GM19035 (cell line): Measurements from ENCODE around the gene LHX5.

Source experiments
- ATAC-seq: cut with Tn5 transposase; IDR thresholded peaks from one replicate; pipeline ENCODE4 v1.9.1; 2021; ENCODE audit not compliant: unreplicated experiment

Gene LHX5

GRCh38 chr12:113478351-113479011 is 6.8 kb upstream of the LHX5 start:
- ATAC-seq = no peak

DNA sequence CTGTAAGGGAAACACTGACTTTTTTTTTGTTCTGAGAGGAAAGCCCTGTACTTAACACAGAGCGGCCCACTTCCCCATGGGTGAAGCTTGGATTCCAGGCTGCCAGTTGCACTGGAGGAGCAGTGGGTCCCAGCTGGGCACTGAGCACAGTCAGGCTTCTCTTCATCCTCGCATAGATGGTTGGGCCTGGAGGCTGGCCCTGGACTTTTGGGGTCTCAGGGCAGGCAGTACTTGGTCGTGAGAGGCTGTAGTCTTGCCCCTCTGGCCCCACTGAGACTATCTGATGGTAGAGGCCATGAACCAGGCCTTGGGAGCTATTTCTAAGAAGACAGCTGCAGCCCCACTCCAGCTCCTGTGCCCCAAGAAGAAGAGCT is 6.2 kb upstream of the LHX5 start:
- no peak for ATAC-seq

- ATAC-seq = no peak
Observed at GRCh38 chr12:113477171-113477841, 5.6 kb upstream of the LHX5 start.

- no peak for ATAC-seq
Observed at GRCh38 chr12:113476176-113476986, 4.7 kb upstream of the LHX5 start.

DNA sequence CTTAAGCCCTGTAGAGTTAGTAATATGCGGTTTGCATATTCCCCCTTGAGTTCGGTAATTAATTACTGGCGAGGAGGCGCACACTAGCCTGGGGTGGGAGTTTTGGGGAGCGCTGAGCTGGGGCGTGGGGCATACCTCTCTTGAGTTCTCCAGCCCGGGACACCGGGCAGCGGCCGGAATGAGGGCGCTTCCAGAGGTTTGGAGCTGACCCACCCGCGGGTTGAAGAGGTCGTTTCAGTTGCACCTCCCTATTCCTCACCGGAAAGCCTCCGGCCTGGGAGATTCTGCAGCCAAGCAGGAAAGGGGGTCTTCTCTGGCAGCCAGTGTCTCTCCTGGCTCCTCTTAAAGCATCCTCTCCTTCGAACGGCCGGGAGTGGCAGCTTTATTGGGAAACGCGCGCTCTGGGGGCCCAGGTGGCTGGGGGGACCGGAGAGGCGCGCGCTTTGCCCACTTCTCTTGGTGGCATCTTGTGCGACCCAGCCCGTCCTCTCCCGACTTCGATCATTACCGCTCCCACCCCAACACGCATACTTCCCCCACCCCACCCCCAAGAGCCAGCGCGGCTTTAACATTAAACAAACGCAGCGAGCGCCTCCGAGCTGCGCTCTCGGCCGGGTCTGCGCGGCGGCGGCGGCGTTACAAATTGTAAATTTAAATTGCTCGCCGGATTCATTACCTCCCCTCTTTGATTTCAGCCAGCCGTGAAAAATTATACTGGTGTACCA is 3.9 kb upstream of the LHX5 start:
- ATAC-seq = no peak

GRCh38 chr12:113474635-113475436 is 3.2 kb upstream of the LHX5 start:
- no peak for ATAC-seq

DNA sequence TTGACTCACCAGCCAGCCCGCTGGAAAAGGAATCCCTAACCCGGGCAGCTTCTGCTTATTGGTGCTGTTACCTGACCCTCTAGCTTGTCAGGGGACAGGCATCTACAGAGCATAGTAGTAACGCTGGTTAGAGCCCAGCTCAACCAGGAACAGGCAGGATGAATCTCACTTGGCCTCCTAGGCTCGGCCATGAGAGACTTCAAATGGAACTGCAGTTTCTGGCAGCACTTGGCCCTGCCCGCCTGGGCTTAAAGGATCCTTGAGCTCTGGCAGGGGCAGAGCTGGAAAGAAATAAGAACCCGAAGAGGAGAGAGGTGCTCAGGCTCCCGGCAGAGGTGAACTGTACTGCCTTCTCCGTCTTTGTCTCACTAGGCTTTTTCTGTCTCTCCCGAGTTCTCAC is 2.3 kb upstream of the LHX5 start:
- ATAC-seq = no peak

DNA sequence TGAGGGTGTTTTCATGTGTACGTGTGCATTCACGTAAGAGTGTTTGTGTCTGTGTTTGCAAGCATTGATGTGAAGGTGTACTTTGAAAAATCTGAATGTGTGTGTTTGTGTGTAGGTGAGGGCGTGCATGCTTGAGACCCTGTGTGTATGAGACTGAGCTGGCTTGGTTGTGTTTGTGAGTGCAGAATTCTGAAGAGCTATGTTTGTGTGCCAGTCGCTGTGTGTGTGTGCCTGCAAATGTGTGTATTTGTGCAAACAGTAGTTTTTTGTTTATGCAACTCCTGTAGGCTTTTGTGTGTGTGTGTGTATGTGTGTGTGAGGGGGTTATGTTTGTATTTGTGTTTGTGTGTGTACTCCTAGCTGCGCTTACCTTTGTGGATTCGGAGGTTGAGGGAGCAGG is 1.7 kb upstream of the LHX5 start:
- no peak for ATAC-seq

DNA sequence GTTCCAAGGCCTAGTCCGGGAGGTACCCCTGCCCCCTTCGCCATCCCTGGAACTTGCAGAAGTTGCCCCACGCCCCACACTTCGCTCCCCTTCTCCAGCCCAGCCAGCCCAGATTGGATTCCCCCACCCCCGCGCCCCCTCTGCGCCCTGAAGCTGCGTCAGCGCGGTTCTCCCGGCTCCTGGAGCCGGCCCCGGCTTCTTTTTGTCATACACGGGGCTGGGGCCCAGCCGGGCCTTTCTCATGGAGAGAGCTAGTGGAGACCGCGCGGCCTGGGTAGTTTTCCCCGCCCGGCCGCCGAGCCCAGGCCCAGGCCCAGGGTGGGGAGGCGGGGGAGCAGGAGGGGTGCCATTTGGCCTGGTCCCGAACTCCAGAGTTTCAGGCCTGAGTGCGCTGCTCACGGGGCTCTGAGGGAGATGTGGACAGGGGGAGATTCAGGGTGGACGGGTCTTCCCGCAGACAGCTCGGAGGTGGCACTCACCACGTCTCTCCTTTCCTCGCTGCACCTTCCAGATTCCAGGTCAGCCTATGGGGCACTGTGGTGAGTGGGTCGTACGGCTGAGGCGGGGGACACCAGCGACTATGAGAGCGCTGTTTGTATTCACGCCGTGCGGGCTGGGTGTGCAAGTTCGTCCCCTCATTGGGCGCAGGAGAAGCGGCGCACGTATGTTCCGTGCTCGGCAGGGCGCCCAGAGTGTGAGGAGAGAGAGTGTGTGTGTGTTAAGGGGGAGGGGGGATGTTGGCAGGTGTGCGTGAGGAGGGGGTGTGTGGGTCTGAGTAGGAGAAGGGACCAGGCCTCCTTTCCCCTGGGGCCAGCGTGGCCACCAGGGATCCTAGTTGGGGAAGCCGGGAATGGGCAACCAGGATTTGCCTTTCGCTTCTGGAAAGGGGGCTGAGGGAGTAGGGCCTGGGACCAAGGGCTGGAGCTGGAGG is 785 bp upstream of the LHX5 start:
- ATAC-seq = no peak

GRCh38 chr12:113470871-113471618 is 626 bp downstream of the LHX5 start:
- ATAC-seq = no peak

DNA sequence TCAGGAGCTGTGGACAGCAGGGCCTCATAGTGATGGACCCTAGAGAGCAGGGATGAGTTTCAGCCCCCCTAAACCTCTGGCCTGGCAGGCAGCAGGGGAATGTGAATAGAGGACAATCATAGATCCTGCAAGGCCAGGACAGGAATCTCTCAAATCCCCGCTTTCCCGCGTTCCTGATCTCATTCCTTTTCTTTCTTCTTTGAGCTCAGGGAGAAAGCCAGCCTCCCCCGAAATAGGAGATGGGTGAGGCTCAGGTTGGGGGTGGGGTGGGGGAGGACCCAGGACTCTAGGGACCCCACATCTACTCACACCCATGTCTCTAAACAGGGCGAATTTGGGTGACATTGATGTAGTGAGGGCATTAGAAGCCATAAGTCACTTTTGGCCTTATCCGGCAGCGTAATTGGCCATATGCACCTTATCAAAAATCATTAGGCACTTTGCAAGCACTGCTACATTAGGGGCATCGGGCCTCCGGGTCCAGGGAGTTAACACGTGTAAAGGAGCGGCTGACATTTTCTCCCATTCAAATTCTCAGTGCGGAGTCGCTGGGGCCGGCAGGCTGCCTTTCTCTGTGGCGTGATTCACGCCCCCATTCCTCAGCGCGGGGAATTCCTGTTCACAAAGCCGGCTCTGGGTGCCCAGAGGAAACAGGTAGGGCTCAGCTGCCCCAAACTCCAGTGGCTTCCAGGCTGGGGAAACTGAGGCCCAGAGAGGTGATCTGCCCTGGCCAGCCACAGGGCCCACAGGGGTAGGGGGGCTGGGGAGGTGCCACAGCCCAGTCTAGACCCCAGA is 1.5 kb downstream of the LHX5 start:
- no peak for ATAC-seq

DNA sequence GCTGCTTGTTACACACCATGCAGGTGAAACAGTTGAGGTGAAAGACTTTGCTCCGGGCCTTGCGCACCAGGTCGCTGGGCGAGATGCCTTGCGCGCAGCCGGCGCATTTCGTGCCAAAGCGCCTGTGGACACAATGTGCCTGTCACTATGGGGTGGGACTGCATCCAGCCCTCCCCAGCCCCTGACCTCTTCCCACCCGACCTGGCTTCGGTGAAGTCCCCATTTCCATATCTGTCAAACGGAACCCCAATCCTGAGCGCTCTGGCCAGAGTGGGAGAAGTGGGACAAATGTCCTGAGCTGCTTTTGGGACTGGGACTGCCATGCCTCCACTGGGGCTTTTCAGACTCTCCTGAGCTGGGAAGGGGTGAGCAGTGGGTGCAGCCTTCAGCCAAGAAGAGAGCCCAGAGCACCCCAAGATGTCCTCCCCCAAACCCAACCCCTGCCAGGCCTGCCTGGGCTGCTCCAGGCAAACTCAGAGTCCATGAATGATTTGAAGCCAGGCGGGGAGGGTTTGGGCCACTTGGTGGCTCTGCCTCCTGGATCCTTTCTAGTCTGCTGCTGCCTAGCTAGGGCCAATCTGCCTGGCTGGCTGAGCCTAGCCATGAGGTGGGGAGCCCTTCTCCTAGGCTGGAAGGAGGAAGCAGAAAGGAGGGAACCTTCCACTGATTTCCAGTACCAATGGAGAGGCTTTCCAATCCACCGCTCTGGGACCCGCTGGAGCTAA is 2.3 kb downstream of the LHX5 start:
- ATAC-seq = no peak

- ATAC-seq = no peak
Observed at GRCh38 chr12:113468365-113469223, 3.1 kb downstream of the LHX5 start.

GRCh38 chr12:113467502-113468364 is 3.9 kb downstream of the LHX5 start:
- ATAC-seq = no peak

DNA sequence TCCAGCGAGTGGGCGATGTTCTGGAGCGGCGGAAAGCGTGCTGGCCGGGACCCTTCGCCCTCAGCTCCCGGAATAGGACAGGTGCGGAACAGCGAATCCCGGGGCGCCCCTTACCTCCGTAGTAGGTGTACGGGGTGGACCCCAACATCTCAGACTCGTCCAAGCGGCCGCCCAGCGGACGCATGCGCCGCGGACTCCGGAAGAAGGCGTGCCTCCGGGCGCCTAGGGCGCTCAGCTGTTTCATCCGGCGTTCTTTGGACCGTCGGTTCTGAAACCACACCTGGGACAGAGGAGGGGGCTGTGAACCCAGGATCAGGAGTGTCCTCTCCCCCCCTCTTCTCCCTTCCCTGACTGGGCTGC is 4.5 kb downstream of the LHX5 start:
- no peak for ATAC-seq
